ENCODE measurements around the gene ADRM1.

Gene ADRM1

DNA sequence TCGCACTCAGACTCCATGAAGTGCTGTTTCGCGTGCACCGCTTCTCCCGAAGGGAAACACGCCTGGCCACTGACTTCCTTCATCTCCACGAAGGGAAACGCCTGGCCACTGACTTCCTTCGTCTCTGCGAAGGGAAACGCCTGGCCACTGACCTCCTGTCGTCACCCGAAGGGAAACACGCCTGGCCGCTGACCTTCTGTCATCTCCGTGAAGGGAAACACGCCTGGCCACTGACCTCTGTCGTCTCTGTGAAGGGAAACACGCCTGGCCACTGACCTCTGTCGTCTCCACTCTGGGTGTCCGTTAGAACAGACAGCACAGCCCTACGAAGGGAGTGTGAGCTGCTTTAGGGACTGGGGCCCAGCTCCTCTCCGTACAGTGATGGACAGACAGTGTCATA is 17.1 kb upstream of the ADRM1 start:
- Mint-ChIP-seq H3K36me3 (peaks cover 30% of the 10 kb centered on the region), H3K27me3 (no peaks in the 10 kb centered on the region), H3K4me3 (no peak overlapping the region), H3K4me1 (no peaks in the 10 kb centered on the region), H3K27ac (no peak overlapping the region), H3K9me3 (no peaks in the 10 kb centered on the region)
- DNase-seq (ENCODE audit: low spot score in 2 of 2) (no peak), ATAC-seq (ENCODE audit: low read depth) (no peak)

DNA sequence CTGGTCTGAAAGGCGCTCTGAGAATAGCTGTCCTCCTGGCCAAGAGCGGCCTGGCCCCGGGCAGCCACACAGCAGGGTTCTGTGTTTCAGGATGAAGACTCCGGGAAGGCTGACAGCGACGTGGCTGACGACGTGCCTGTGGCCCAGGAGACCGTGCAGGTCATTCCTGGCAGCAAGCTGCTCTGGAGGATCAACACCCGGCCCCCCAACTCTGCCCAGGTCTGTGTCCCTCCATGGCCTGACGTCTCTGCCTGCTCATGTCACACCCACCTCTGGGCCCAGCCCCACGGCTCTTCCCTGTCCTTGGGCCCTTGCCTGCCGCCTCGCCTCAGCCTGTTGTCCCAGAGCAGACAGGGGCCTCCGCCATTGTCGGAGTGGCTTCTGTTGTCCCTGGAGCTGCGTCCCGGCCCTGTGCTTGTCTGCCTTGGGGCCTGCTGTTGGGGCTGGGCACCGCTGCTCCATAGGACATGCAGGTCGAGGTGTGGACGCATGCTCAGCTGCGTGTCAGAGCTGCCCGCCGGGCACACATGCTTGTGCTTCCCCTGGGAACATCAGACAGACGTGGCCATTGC is 16.2 kb upstream of the ADRM1 start:
- Mint-ChIP-seq H3K9me3 (no peaks in the 10 kb centered on the region), H3K4me3 (no peak overlapping the region), H3K27me3 (no peaks in the 10 kb centered on the region), H3K36me3 (peaks cover 28% of the 10 kb centered on the region), H3K4me1 (peaks cover 3% of the 10 kb centered on the region), H3K27ac (no peak overlapping the region)
- no peak for DNase-seq (ENCODE audit: low spot score in 2 of 2)
- ATAC-seq (ENCODE audit: low read depth), result no peak

DNA sequence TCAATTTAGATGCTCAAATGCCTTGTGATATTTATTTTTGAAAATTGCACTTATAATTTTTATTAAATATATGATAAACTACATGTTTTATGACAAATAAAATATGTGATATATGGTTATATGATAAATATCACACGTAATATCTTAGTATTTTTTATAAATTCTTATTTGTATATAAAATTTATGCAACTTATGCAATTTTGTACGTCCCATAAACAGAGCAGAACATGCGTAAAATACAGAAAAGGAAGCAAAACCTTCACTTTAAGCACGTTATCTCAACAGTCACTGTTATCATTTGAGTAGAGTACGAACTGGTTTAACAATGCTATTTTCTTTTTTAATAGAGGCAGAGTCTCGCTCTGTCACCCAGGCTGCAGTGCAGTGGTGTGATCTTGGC is 15.7 kb upstream of the ADRM1 start:
- ATAC-seq (ENCODE audit: low read depth), result no peak
- DNase-seq (ENCODE audit: low spot score in 2 of 2), result no peak

DNA sequence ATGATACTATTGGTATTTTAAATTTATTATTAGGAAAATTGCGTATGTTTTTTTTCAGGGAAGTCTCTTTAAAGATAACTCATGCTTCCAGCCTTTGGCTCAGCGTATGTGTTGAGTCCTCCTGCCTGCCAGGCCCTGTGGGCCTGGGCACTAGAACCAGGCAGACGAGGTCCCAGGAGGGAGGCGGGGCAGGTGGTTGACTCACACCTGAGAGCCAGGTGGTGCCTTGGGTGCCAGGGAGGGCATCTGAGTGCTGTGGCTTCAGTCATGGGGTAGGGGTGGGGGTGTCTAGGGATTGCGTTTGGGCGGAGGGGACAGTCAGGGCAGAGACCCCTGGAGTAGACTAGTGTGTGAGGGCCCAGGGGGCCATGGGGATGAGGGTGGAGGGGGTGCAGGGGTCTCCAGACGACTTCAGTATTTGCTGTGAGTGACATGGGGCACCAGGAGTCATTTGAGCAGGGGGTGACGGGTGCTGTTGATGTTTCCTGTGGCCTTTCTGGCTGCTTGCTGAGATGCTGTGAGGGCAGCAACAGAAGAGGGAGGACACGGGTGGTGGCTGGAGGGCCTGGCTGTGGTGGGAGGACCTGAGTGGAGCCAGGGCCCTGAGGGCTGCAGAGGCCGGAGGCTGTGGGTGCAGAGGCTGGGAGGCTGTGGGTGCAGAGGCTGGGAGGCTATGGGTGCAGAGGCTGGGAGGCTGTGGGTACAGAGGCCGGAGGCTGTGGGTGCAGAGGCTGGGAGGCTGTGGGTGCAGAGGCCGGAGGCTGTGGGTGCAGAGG is 14.8 kb upstream of the ADRM1 start:
- H3K27me3 Mint-ChIP-seq, result no peaks in the 10 kb centered on the region
- H3K27ac Mint-ChIP-seq, result peak overlapping the region; percentile 62
- DNase-seq (ENCODE audit: low spot score in 2 of 2) (no peak), ATAC-seq (ENCODE audit: low read depth) (no peak)
- H3K36me3 Mint-ChIP-seq, result peaks cover 25% of the 10 kb centered on the region
- H3K4me1 Mint-ChIP-seq, result peaks cover 11% of the 10 kb centered on the region
- H3K9me3 Mint-ChIP-seq, result no peaks in the 10 kb centered on the region
- H3K4me3 Mint-ChIP-seq, result no peak overlapping the region

More for the DNA sequence above, 15.7 kb upstream of the ADRM1 start:
- Mint-ChIP-seq H3K9me3 (no peaks in the 10 kb centered on the region), H3K4me1 (peaks cover 7% of the 10 kb centered on the region), H3K4me3 (no peak overlapping the region), H3K36me3 (peaks cover 25% of the 10 kb centered on the region), H3K27me3 (no peaks in the 10 kb centered on the region), H3K27ac (no peak overlapping the region)

DNA sequence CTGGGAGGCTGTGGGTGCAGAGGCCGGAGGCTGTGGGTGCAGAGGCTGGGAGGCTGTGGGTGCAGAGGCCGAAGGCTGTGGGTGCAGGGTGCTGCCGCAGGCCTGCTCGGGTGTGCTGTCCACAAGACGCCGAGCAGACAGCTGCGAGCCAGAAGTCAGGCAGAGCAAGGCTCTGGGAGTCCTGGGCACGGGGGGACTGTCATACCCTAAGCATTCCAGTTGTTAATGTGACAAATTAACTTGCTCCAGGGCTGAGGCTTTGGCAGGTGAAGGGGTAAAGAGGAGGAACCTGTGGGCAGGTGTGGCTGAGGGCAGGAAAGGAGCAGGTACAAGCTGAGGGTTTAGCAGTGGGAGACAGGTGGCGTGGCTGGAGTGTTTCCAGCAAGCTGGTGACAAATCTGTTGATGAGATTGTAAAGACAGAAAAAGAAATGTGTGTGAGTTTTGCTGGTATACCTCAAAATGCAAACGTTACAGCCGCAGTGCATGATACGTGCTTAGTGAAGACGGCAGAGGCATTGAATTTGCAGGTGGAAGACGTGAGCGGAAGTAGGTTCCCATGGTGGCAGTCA is 14.2 kb upstream of the ADRM1 start:
- peaks cover 14% of the 10 kb centered on the region for H3K4me1 Mint-ChIP-seq
- DNase-seq (ENCODE audit: low spot score in 2 of 2) (no peak), ATAC-seq (ENCODE audit: low read depth) (no peak)
- no peaks in the 10 kb centered on the region for H3K9me3 Mint-ChIP-seq
- no peaks in the 10 kb centered on the region for H3K27me3 Mint-ChIP-seq
- no peak overlapping the region for H3K27ac Mint-ChIP-seq
- no peak overlapping the region for H3K4me3 Mint-ChIP-seq
- peaks cover 21% of the 10 kb centered on the region for H3K36me3 Mint-ChIP-seq

DNA sequence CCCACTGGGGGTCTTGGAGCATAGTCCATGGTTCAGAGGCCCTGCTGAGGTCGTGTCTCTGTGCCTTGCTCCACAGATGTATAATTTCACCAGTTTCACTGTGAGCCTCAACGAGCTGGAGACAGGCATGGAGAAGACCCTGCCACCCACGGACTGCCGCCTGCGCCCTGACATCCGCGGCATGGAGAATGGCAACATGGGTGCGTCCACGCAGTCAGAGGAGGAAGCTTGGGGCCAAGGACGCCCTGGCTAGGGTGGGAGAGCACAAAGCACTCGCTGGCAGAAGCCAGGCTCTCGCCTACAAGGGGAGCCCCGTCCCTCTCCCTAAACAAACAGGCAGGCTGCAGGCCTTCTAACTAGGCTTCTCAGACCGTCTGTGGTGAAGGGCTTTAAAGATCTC is 13.7 kb upstream of the ADRM1 start:
- Mint-ChIP-seq H3K36me3 (peaks cover 21% of the 10 kb centered on the region), H3K9me3 (no peaks in the 10 kb centered on the region), H3K4me3 (no peak overlapping the region), H3K27me3 (no peaks in the 10 kb centered on the region), H3K4me1 (peaks cover 17% of the 10 kb centered on the region), H3K27ac (no peak overlapping the region)
- no peak for ATAC-seq (ENCODE audit: low read depth)
- DNase-seq (ENCODE audit: low spot score in 2 of 2), result no peak

DNA sequence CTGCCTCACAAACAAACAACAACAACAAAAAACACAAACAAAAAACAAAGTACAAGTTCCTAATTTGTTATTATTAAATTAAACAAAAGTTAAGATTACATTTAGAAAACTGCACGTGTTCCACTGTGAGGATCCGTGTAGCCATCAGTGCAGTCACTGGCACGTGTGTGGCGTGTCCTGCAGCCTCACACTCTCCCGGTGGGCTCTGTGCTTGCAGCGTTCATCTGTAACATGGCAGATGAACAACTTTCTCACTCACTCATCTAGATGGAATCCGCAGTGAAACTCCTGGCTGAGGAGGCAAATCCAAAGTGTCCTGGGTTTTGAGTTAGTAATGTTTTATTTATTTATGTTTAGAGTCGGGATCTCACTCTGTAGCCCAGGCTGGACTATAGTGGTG is 12.9 kb upstream of the ADRM1 start:
- Mint-ChIP-seq H3K4me1 (peaks cover 20% of the 10 kb centered on the region), H3K36me3 (peaks cover 20% of the 10 kb centered on the region), H3K4me3 (no peak overlapping the region), H3K27me3 (no peaks in the 10 kb centered on the region), H3K9me3 (no peaks in the 10 kb centered on the region), H3K27ac (no peak overlapping the region)
- ATAC-seq (ENCODE audit: low read depth) (no peak), DNase-seq (ENCODE audit: low spot score in 2 of 2) (no peak)

DNA sequence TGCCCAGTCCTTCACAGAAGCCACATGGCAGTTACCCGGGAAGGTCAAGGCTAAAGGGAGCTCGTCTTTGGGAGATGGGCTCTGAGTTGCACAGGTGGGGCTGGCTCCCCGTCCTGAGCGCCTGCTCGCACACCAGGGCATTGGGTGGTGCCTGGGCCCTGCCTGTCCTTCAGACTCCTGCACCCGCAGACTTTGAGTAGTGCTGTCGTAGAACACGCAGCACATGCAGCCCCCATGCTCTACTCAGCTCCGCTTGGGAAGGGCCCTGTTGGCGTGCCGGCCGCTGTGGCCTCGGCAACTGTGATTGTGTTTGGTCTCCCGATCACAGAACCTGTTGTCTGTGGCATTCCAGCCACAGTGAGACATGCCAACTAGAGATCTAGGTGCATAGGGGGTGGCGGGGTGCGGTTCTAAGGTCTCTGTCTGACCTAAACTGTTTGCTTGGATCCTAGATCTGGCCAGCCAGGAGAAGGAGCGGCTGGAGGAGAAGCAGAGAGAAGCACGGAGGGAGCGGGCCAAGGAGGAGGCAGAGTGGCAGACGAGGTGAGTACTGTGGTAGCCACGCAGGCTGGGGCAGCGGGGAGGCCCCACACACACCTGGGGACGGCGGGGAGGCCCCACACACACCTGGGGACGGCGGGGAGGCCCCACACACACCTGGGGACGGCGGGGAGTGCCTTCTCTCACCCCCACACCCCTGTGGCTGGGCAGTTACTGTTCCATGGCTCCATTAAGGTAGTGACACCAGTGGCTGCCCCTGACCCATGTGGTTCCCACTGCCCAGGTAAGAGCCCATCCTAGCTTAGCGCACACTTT is 11.3 kb upstream of the ADRM1 start:
- H3K4me3 Mint-ChIP-seq, result no peak overlapping the region
- H3K4me1 Mint-ChIP-seq, result peaks cover 20% of the 10 kb centered on the region
- DNase-seq (ENCODE audit: low spot score in 2 of 2) (no peak), ATAC-seq (ENCODE audit: low read depth) (peak; percentile 18)
- H3K9me3 Mint-ChIP-seq, result no peaks in the 10 kb centered on the region
- peaks cover 17% of the 10 kb centered on the region for H3K36me3 Mint-ChIP-seq
- no peaks in the 10 kb centered on the region for H3K27me3 Mint-ChIP-seq
- H3K27ac Mint-ChIP-seq, result peak overlapping the region; percentile 86

DNA sequence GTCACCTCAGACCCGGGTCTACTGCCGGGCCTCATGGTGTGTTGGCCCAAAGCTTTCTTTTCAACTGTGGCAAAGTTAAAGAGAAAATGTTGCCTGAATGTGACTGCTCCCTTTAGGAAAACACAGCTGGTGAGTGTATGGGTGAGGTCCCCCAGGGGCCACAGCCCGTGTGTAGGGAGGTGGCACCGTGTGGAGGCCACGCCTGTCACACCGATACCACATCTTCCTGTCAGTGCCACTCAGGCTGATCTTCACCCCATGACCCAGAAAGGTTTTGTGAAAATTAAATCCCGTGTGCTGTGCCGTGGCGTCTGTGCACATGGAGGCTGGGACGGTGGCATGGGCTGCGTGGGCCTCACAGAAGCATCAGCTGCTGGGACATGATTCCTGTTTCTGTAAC is 10.7 kb upstream of the ADRM1 start:
- no peaks in the 10 kb centered on the region for H3K27me3 Mint-ChIP-seq
- ATAC-seq (ENCODE audit: low read depth) (peak; percentile 80), DNase-seq (ENCODE audit: low spot score in 2 of 2) (peak in 1 of 2 donors; percentile 21)
- H3K36me3 Mint-ChIP-seq, result peaks cover 14% of the 10 kb centered on the region
- peak overlapping the region; percentile 62 for H3K4me3 Mint-ChIP-seq
- peak overlapping the region; percentile 86 for H3K27ac Mint-ChIP-seq
- no peaks in the 10 kb centered on the region for H3K9me3 Mint-ChIP-seq
- H3K4me1 Mint-ChIP-seq, result peaks cover 22% of the 10 kb centered on the region

DNA sequence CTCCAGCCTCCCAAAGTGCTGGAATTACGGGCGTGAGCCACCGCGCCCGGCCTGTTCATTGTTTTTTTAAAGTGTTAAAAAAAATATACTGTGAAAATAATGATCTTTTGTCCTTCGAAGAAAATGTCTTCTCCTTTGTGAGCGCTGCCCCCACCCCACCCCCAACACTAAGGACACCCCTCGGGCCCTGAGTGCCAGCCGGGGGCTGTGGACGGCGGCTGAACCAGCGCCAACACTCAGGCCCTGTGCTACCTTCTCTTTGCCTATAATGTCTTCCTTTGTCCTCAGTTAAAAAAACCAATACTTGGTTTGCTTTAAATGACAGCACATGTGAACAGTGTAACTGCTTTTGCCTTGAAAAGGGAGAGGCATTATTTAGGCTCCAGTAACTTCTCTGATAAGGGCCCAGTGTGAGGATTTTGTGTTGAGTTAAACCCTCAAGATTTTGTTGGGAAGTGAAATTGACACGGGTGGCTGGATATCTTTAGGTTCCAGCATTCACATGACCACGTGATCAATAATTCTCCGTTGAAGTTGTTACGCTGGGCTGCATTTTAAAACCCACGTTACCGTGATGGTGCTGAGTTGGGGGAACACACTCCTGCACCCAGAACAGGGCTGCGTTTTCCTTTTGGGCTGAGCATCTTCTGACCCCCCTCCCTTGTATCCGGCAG is 9.5 kb upstream of the ADRM1 start:
- H3K9me3 Mint-ChIP-seq, result no peaks in the 10 kb centered on the region
- no peak for DNase-seq (ENCODE audit: low spot score in 2 of 2)
- H3K27me3 Mint-ChIP-seq, result no peaks in the 10 kb centered on the region
- peaks cover 22% of the 10 kb centered on the region for H3K4me1 Mint-ChIP-seq
- peak overlapping the region; percentile 86 for H3K27ac Mint-ChIP-seq
- peak overlapping the region; percentile 46 for H3K4me3 Mint-ChIP-seq
- no peak for ATAC-seq (ENCODE audit: low read depth)
- H3K36me3 Mint-ChIP-seq, result peaks cover 14% of the 10 kb centered on the region

DNA sequence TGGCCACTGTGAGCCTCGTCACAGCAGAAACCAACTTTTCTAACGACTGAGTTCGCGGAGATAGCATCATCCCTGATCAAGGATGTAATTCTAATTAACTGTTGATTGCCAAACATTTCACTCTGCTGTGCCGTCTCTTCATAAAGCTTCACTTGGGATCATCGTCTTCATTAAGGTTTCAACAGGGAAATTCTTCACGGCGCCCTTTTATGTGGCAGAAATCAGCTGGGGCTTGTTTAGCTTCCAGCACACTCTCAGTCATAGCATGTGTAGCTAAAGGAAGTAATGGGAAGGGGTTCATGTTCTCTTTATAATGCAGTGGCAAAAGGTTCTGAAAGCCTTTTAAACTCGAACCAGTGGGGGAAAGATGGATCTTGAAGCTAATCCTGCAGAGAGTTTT is 8.9 kb upstream of the ADRM1 start:
- Mint-ChIP-seq H3K9me3 (no peaks in the 10 kb centered on the region), H3K36me3 (peaks cover 9% of the 10 kb centered on the region), H3K27ac (peak overlapping the region; percentile 86), H3K4me3 (no peak overlapping the region), H3K4me1 (peaks cover 22% of the 10 kb centered on the region), H3K27me3 (no peaks in the 10 kb centered on the region)
- ATAC-seq (ENCODE audit: low read depth) (no peak), DNase-seq (ENCODE audit: low spot score in 2 of 2) (no peak)

DNA sequence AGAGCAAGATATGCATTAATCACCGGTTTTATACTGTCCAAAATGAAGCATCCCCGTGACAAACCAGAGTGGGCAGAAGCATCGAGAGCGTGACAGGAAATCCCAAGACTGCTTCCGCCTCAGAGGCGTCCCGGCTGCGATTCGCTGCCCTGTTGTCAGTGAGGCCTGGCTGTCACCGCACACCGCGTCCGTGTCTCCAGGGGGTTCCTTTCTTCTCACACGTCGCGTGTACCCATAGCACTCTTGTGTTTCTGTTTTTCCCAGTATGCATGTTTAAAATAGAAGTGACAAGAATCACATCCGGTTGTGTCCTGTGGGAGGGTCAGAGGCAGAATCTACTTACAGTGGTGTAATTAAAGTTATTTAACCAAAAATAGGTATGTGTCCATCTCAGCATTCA is 8.3 kb upstream of the ADRM1 start:
- no peaks in the 10 kb centered on the region for H3K27me3 Mint-ChIP-seq
- ATAC-seq (ENCODE audit: low read depth), result peak; percentile 59
- H3K4me1 Mint-ChIP-seq, result peaks cover 22% of the 10 kb centered on the region
- H3K4me3 Mint-ChIP-seq, result no peak overlapping the region
- DNase-seq (ENCODE audit: low spot score in 2 of 2), result no peak
- H3K9me3 Mint-ChIP-seq, result no peaks in the 10 kb centered on the region
- H3K36me3 Mint-ChIP-seq, result peaks cover 7% of the 10 kb centered on the region
- H3K27ac Mint-ChIP-seq, result no peak overlapping the region

DNA sequence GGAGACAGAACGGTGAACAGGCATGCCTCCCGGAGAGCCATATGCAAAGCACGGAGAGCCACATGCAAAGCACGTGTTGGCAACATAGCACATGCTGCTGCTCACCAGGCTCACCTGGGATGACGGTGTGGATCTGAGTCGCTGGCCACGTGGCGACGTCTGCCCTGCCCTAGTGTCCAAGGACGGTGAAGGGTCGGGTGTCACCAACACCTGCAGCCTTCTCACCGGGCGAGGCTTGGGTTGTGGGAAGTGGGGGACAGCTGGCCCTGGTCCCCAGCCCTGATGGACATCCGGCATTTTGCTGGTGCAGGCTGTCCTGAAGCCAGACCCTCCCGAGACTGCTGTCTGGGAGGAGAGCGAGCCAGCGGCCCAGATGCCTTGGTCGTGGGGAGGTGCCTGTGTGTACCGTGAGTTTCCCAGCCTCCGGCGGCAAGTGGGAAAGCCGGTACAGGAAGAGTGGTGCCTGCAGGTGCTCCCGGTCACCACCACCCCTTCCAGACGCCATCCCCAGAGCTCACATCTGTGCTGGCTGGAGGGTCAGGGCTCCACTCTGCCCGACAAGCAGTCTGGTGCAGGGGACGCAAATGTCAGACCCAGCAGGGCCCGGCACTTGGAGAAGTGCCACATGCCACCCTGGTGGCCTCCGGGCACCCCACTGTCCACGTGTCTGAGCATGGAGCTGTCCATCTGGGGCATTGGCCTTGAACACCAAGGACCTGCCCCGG is 5.9 kb upstream of the ADRM1 start:
- Mint-ChIP-seq H3K27ac (no peak overlapping the region), H3K36me3 (peaks cover 5% of the 10 kb centered on the region), H3K9me3 (no peaks in the 10 kb centered on the region), H3K4me3 (no peak overlapping the region), H3K27me3 (no peaks in the 10 kb centered on the region), H3K4me1 (peaks cover 20% of the 10 kb centered on the region)
- DNase-seq (ENCODE audit: low spot score in 2 of 2), result no peak
- no peak for ATAC-seq (ENCODE audit: low read depth)

Data from memory B cell (primary cell).